Testis (tissue), 3 donors: Measurements from ENCODE around the gene MOV10L1. TPM values are rescaled to one million over a fixed set of nuclear protein-coding genes. Genes with fewer than 3 reads are reported as not detected.

ENCODE experiments used
- DNase-seq: peaks from one replicate; pipeline ENCODE4 v3.0.0-alpha.2; 2019
- H3K27ac ChIP-seq, 2 donors: fragments of 200-600 bp; sonication (generic); one replicate each; pipeline ENCODE4 v1.5.1; 2019
- H3K27me3 ChIP-seq: fragments of 200-600 bp; sonication (generic); one replicate; pipeline ENCODE4 v1.5.1; 2019
- H3K36me3 ChIP-seq: fragments of 200-600 bp; sonication (generic); one replicate; pipeline ENCODE4 v1.5.1; 2017; ENCODE audit warnings: low read depth; ENCODE audit errors: missing control alignments
- H3K4me1 ChIP-seq: fragments of 200-600 bp; sonication (generic); one replicate; pipeline ENCODE4 v1.5.1; 2019
- H3K4me3 ChIP-seq, 2 donors: fragments of 200-600 bp; sonication (generic); one replicate each; pipeline ENCODE4 v1.5.1; 2017 to 2019
- H3K9me3 ChIP-seq: fragments of 200-600 bp; sonication (generic); one replicate; pipeline ENCODE4 v1.5.1; 2017
- CTCF ChIP-seq, 3 experiments: fragments of 450-650 bp in 2 of 3; fragments of 200-600 bp in 1 of 3; sonication (generic) in 1 of 3; IDR thresholded peaks; one replicate each; pipeline ENCODE4 v1.5.1; 2016 to 2019; ENCODE audit warnings: antibody characterized with exemption in 3 of 3, mild to moderate bottlenecking in 2 of 3, moderate library complexity in 1 of 3
- POLR2A ChIP-seq: fragments of 450-650 bp; IDR thresholded peaks from one replicate; pipeline ENCODE4 v1.6.1; 2017; ENCODE audit warnings: antibody characterized with exemption, mild to moderate bottlenecking, moderate library complexity
- WGBS, 2 donors: methylation state at CpG; one replicate each; pipeline ENCODE4 v1.1.5; 2018; 5-methylcytosine and 5-hydroxymethylcytosine counted together
- intact Hi-C: fragments of 100-400 bp; cut with DNase I; formaldehyde crosslinking; loops from one replicate; pipeline ENCODE4 v1.15.1; 2023; ENCODE audit warnings: low total_unique reads
- polyA plus RNA-seq: library from polyadenylated mRNA; stranded (reverse); fragments of 350-450 nt; fragmentation: Illumina TruSeq; extraction: RNeasy Lipid Tissue Mini Kit (QIAGEN cat#74804); gene quantifications from one replicate; pipeline ENCODE4 v1.2.3, GENCODE V29; 2014; ENCODE audit warnings: low read depth, low replicate concordance; ENCODE audit not compliant: insufficient read depth
- total RNA-seq, 2 donors: library from RNA; depleted of rRNA; stranded (reverse); fragments of >200 nt; gene quantifications; one replicate each; pipeline ENCODE4 v1.2.3, GENCODE V29; 2016

Gene MOV10L1
- total and polyA plus RNA-seq, 3 donors from 2014 or later: 48.4 to 73.3 (median 62.4) TPM

GRCh38 chr22:50169181-50169759 is 79.5 kb downstream of the MOV10L1 start:
- DNase-seq: no peak
- Histone ChIP-seq H3K4me1 (peaks cover 4% of the 10 kb centered on the region), H3K4me3 (peak overlapping the region; percentile 34 to 40), H3K27ac (no peak overlapping the region), H3K9me3 (no peaks in the 10 kb centered on the region), H3K36me3 (no peaks in the 10 kb centered on the region), H3K27me3 (no peaks in the 10 kb centered on the region)
- no peak for TF ChIP-seq POLR2A
- TF ChIP-seq CTCF (IDR thresholded peaks at IDR 0.05): no peak
- intact Hi-C loops: no loop called here
- WGBS, 2 donors: 6 to 11% methylated on average over 27 to 36 of the region's 36 CpGs

- DNase-seq: no peak
- Histone ChIP-seq H3K4me3 (peak overlapping the region; percentile 34 to 40), H3K9me3 (no peaks in the 10 kb centered on the region), H3K4me1 (peaks cover 4% of the 10 kb centered on the region), H3K27ac (no peak overlapping the region), H3K27me3 (no peaks in the 10 kb centered on the region), H3K36me3 (no peaks in the 10 kb centered on the region)
- 0% methylated on average over 46 of the region's 70 CpGs; no CpG with 5 or more reads in 1 of the 2 donors for WGBS, 2 donors
- intact Hi-C loops: no loop called here
- no peak for TF ChIP-seq POLR2A
- TF ChIP-seq CTCF (IDR thresholded peaks at IDR 0.05): no peak
These were observed 80.1 kb downstream of the MOV10L1 start for GRCh38 chr22:50169774-50170341.

GRCh38 chr22:50170453-50171318 is 80.9 kb downstream of the MOV10L1 start, which contains the start of gene PANX2:
TSS of gene PANX2 (plus strand) at chr22:50170731. CDS start at chr22:50170731, 0 bp downstream.
- Histone ChIP-seq H3K27me3 (no peaks in the 10 kb centered on the region), H3K9me3 (no peaks in the 10 kb centered on the region), H3K36me3 (no peaks in the 10 kb centered on the region), H3K27ac (no peak within 1 kb of the TSS), H3K4me3 (peak within 1 kb of the TSS; percentile 36 to 40), H3K4me1 (peaks cover 4% of the 10 kb centered on the region)
- TF ChIP-seq POLR2A (no peak), CTCF (IDR thresholded peaks at IDR 0.05) (no peak)
- intact Hi-C loops: no loop called here
- 18 to 46% methylated on average over 6 to 39 of the region's 105 CpGs for WGBS, 2 donors
- DNase-seq: no peak

- 48 to 74% methylated on average over 8 to 15 of the region's 15 CpGs for WGBS, 2 donors
- no peaks in the 10 kb centered on the region for H3K9me3 ChIP-seq
- intact Hi-C loops: no loop called here
- H3K27me3 ChIP-seq: no peaks in the 10 kb centered on the region
- DNase-seq: no peak
- H3K27ac ChIP-seq: no peak overlapping the region
- H3K4me3 ChIP-seq: peak overlapping the region in 1 of 2 donors; percentile 36
- no peaks in the 10 kb centered on the region for H3K36me3 ChIP-seq
- TF ChIP-seq CTCF (IDR thresholded peaks at IDR 0.05) (no peak), POLR2A (no peak)
- peaks cover 4% of the 10 kb centered on the region for H3K4me1 ChIP-seq
These were observed 81.6 kb downstream of the MOV10L1 start for GRCh38 chr22:50171319-50171964.
